K562 (cell line): ENCODE data around the gene PELI3. TPM values are rescaled to one million over a fixed set of nuclear protein-coding genes. Genes with fewer than 3 reads are reported as not detected.
A peak's percentile ranks its signal among the peaks of the same experiment; 100 is the strongest.

Experiments
- BCLAF1 ChIP-seq, 2 experiments: fragments of 450-650 bp in 1 of 2; IDR thresholded peaks; 2 replicates each; pipeline ENCODE4 v1.6.1; 2011 to 2017; ENCODE audit warnings: low read depth in 2 of 2, antibody characterized with exemption in 1 of 2, borderline replicate concordance in 1 of 2, low read length in 1 of 2, mild to moderate bottlenecking in 1 of 2, mixed read lengths in 1 of 2; ENCODE audit not compliant: control insufficient read depth in 1 of 2
- BRD4 ChIP-seq: fragments of 200-600 bp; sonication (generic); IDR thresholded peaks from 2 replicates; pipeline ENCODE4 v1.6.1; 2017; ENCODE audit warnings: inconsistent platforms
- C11orf30 ChIP-seq: fragments of 450-650 bp; IDR thresholded peaks from 2 replicates; pipeline ENCODE4 v1.6.1; 2016; ENCODE audit warnings: low read depth, mild to moderate bottlenecking
- HINFP ChIP-seq: fragments of 450-650 bp; conservative IDR thresholded peaks from 2 replicates; pipeline ENCODE4 v1.6.1; 2016; ENCODE audit warnings: missing genetic modification characterization, low read depth, mild to moderate bottlenecking, control low read depth, missing compliant biosample characterization
- HIVEP1 ChIP-seq: fragments of 250-450 bp; sonication (Bioruptor Pico); IDR thresholded peaks from 2 replicates; pipeline ENCODE4 v1.4.0; 2020; ENCODE audit warnings: mild to moderate bottlenecking
- HOMEZ ChIP-seq: fragments of 250-450 bp; sonication (Bioruptor Pico); IDR thresholded peaks from 2 replicates; pipeline ENCODE4 v1.4.0; 2020; ENCODE audit warnings: mild to moderate bottlenecking, moderate library complexity
- IRF1 ChIP-seq: sonication (generic); formaldehyde crosslinking; IDR thresholded peaks from 2 replicates; pipeline ENCODE4 v1.8.0; 2022; ENCODE audit warnings: missing genetic modification reagents, mild to moderate bottlenecking, borderline replicate concordance
- KDM2B ChIP-seq: fragments of 250-450 bp; sonication (Bioruptor Pico); IDR thresholded peaks from 2 replicates; pipeline ENCODE4 v1.8.0; 2021; ENCODE audit warnings: mild to moderate bottlenecking, moderate library complexity
- KLF1 ChIP-seq: fragments of 450-650 bp; IDR thresholded peaks from 2 replicates; pipeline ENCODE4 v1.6.1; 2016; ENCODE audit warnings: missing genetic modification characterization, missing compliant biosample characterization
- POLR2AphosphoS5 ChIP-seq: IDR thresholded peaks from 2 replicates; pipeline ENCODE4 v1.6.1; 2011; ENCODE audit warnings: mild to moderate bottlenecking, low read depth, low read length, moderate library complexity; ENCODE audit not compliant: control insufficient read depth, insufficient read depth
- PTRF ChIP-seq: fragments of 450-650 bp; IDR thresholded peaks from 2 replicates; pipeline ENCODE4 v1.6.1; 2016; ENCODE audit warnings: mild to moderate bottlenecking, missing genetic modification characterization, missing compliant biosample characterization
- TAF1 ChIP-seq: IDR thresholded peaks from 2 replicates; pipeline ENCODE4 v1.6.1; 2011; ENCODE audit warnings: mild to moderate bottlenecking, low read length, moderate library complexity; ENCODE audit not compliant: insufficient read depth, control insufficient read depth, severe bottlenecking; ENCODE audit errors: extremely low read depth
- TAF7 ChIP-seq: fragments of 450-650 bp; IDR thresholded peaks from 2 replicates; pipeline ENCODE4 v1.6.1; 2016; ENCODE audit warnings: missing genetic modification characterization, missing compliant biosample characterization
- TCF15 ChIP-seq: fragments of 250-450 bp; sonication (Bioruptor Pico); IDR thresholded peaks from 2 replicates; pipeline ENCODE4 v1.8.0; 2022; ENCODE audit warnings: moderate library complexity, mild to moderate bottlenecking, inconsistent platforms
- TGIF2 ChIP-seq: sonication (generic); formaldehyde crosslinking; IDR thresholded peaks from 2 replicates; pipeline ENCODE4 v1.8.1; 2022; ENCODE audit warnings: mild to moderate bottlenecking, missing genetic modification reagents, moderate library complexity
- TSC22D4 ChIP-seq: fragments of 450-650 bp; IDR thresholded peaks from 2 replicates; pipeline ENCODE4 v1.6.1; 2016; ENCODE audit warnings: missing genetic modification characterization, missing biosample characterization, control low read depth
- ZNF134 ChIP-seq: fragments of 250-450 bp; sonication (Bioruptor Pico); conservative IDR thresholded peaks from 2 replicates; pipeline ENCODE4 v1.4.0; 2020
- ZNF354B ChIP-seq: fragments of 250-450 bp; sonication (Bioruptor Pico); IDR thresholded peaks from 2 replicates; pipeline ENCODE4 v1.4.0; 2020
- ZSCAN29 ChIP-seq: fragments of 450-650 bp; IDR thresholded peaks from 2 replicates; pipeline ENCODE4 v1.6.1; 2017
- polyA plus RNA-seq, 8 experiments: library from polyadenylated mRNA; depleted of rRNA in 4 of 8; stranded (reverse) in 5 of 8; unstranded in 3 of 8; fragments of >200 nt; fragmentation: Nextera tagmentation in 2 of 8; fragmentation: Illumina TruSeq in 1 of 8; extraction: Ambion mirVana in 2 of 8; extraction: Trizol in 1 of 8; gene quantifications; 2 replicates each; pipeline versions ENCODE4 v1.2.1 to v1.2.3, GENCODE V29; 2011 to 2014; ENCODE audit warnings: inconsistent platforms in 1 of 8, missing spikeins in 1 of 8
- total RNA-seq, 7 experiments: library from RNA; depleted of rRNA in 6 of 7; stranded (reverse); fragments of >200 nt in 6 of 7; fragmentation: Illumina TruSeq in 2 of 7; extraction: Trizol in 2 of 7; gene quantifications; 2 replicates each; pipeline versions ENCODE4 v1.2.1 to v1.2.3, GENCODE V29; 2011 to 2021; ENCODE audit warnings: low replicate concordance in 1 of 7

PELI3 gene
- total and polyA plus RNA-seq, 9 of the 15 experiments (the other 6 are each of a cell fraction or from before 2014, with no cell fraction given) = 0.17 to 4.2 (median 1.9) TPM

GRCh38 chr11:66480117-66480938 is 13.6 kb downstream of the PELI3 start, which contains the start of gene DPP3 (continued):
- peak; percentile 74; the same call in 1 of the 2 replicates for TF ChIP-seq KLF1 (tag)
- TF ChIP-seq TAF1 = peak; percentile 82
- TF ChIP-seq BRD4 = no peak
- no peak for TF ChIP-seq IRF1
- TF ChIP-seq KDM2B = no peak
- TF ChIP-seq HOMEZ (CRISPR knock-in tag) = no peak
- peak; percentile 19; the same call in 1 of the 2 replicates for TF ChIP-seq TGIF2
- TF ChIP-seq TCF15 (CRISPR knock-in tag) = no peak
- no peak for TF ChIP-seq ZNF134
- TF ChIP-seq HINFP (tag) = no peak
- TF ChIP-seq BCLAF1 (IDR thresholded peaks at IDR 0.05; ENCODE audit: borderline replicate concordance in 1 of 2, control insufficient read depth in 1 of 2, low read depth in 2 of 2, low read length in 1 of 2) = 0 out of 4 replicates have a peak, but pooled peaks of 1 of the 2 experiments have one; percentile 31
- no peak for TF ChIP-seq ZSCAN29
- no peak for TF ChIP-seq TAF7 (tag)
- TF ChIP-seq ZNF354B (CRISPR knock-in tag) = no peak
- TF ChIP-seq TSC22D4 = no peak
- peak; percentile 67; the same call in 1 of the 2 replicates for TF ChIP-seq POLR2AphosphoS5
- TF ChIP-seq C11orf30 = peak; percentile 62; the same call in 1 of the 2 replicates
- no peak for TF ChIP-seq PTRF (tag)
- TF ChIP-seq HIVEP1 = no peak
